GM18873 (cell line): Measurements from ENCODE around the gene NEFH.
"Not testable (repeated sequence)": the region's sequence is repeated elsewhere in the genome, so short reads cannot be mapped to it uniquely, and the experiment has no call there.

ENCODE experiments used
- ATAC-seq: cut with Tn5 transposase; IDR thresholded peaks from one replicate; pipeline ENCODE4 v1.9.1; 2021; ENCODE audit warnings: mild to moderate bottlenecking, moderate library complexity, moderate number of reproducible peaks; ENCODE audit not compliant: unreplicated experiment, low FRiP score

NEFH gene

DNA sequence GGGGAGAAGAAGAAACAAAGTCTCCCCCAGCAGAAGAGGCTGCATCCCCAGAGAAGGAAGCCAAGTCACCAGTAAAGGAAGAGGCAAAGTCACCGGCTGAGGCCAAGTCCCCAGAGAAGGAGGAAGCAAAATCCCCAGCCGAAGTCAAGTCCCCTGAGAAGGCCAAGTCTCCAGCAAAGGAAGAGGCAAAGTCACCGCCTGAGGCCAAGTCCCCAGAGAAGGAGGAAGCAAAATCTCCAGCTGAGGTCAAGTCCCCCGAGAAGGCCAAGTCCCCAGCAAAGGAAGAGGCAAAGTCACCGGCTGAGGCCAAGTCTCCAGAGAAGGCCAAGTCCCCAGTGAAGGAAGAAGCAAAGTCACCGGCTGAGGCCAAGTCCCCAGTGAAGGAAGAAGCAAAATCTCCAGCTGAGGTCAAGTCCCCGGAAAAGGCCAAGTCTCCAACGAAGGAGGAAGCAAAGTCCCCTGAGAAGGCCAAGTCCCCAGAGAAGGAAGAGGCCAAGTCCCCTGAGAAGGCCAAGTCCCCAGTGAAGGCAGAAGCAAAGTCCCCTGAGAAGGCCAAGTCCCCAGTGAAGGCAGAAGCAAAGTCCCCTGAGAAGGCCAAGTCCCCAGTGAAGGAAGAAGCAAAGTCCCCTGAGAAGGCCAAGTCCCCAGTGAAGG is 9.2 kb downstream of the NEFH start:
- ATAC-seq: not testable (repeated sequence)

DNA sequence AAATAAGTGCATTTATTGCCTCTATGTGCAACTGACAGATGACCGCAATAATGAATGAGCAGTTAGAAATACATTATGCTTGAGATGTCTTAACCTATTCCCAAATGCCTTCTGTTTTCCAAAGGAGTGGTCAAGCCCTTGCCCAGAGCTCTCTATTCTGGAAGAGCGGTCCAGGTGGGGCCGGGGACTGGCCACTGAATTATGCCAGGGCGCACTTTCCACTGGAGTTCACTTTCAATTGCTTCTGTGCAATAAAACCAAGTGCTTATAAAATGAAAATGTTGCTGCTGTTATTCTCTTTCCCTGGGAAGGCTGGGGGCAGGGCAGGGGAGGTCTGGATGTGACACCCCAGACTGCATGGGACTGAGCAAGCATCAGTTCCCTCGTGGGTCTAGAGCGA is 11.0 kb downstream of the NEFH start:
- no peak for ATAC-seq

DNA sequence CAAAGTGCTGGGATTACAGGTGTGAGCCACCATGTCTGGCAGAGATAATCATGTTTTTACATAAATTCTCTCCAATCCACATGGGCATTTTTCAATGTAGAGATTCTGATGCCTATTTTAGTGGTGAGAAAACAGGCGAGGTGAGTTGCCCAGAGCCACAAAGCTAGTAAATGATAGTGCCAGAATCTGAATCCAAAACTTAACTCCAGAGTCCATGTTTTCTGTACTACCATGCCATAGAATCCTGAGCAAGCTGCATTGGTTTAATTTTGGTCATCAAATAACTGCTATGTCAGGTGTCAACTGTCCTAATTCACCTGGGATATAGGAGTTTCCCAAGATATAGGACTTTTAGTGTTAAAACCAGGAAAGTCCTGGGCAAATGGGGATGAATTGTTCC is 13.6 kb downstream of the NEFH start:
- ATAC-seq: no peak

DNA sequence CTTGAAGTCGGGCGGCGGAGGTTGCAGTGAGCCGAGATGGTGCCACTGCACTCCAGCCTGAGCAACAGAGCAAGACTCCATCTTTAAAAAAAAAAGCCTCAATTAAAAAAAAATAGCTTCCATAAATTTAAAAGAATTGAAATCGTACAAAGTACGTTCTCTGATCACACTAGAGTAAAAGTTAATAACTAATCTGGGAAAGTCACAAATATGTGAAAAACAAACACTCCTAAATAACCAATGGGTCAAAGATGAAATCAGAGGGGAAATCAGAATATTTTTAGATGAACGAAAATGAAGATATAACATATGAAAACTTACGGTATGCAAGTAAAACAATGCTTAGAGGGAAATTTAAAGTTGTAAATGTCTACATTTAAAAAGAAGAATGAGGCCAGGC is 19.8 kb downstream of the NEFH start:
- ATAC-seq: no peak

DNA sequence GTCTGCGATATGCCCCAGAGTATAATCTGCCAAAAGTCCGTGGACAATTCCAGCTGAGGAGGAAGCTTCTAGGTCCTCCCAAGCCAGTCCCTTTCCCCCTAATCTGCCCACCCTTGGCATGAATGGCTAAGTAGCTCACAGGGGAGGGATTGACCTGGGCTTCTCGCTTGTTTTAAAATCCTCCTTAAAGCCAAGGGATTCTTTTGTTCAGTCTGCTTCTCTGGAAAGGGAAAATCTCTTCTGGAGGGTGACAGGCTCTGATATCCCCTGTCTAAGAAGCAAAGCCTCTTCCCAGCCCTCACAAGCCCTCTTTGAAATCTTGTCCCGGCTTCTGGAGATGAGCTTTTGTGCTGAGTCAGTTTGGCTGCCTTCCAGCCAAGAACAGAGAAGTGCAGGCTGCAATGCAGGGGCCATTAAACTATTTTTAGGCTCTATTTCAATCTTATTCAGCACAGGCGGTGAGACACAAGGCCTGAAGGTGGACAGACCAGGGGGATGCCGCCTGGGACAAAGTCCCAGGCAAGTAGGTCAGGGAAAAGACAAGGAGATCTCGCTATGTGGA is 23.9 kb downstream of the NEFH start:
- no peak for ATAC-seq

DNA sequence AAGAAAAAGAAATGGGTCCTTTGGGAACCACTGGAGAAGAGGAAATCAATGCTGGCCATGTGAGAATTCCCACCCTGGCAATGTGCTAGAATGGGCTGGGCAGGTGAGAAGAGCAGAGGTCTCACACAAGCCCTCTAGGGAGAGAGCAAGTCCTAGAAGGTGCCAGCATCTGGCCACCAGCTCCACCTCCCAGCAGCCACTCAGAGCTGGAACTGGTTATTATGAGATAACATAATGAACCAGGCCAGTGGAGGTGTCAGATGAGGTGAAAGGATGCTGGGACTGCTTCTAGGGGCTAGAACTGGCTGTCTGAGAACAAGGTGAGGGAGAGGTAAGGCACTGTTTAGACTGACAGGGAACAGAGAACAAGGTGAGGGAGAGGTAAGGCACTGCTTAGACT is 29.3 kb downstream of the NEFH start:
- ATAC-seq: no peak

DNA sequence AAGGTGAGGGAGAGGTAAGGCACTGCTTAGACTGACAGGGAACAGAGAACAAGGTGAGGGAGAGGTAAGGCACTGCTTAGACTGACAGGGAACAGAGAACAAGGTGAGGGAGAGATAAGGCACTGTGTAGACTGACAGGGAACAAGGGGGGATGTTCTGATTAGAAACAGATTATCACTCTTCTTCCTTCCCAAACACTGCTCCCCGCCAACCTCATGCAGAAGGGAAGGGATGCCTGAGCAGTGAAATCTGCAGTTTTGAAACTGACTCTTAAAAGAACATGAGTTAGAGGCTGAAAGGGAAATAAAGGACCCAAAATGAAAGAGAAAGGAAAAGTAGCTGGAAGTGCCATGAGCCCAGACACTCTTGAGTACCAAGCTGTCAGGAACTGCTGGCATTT is 29.8 kb downstream of the NEFH start:
- no peak for ATAC-seq

DNA sequence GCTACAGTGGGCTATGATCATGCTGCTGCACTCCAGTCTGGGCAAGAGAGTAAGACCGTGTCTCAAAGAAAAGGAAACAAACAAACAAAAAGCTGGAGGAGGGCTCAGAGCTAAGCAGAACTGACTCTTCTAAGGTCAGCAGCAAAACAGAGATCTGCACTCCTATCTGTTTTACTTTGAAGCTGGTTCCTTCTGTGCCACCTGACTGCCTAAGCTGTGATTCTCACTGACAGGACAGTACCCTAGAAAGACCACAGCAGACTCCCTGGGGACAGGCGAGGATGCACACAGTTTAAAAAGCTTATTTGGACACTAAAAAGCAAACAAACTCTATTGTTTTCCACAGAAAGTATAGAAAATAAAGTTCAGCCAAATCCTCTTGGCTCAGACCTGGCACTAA is 30.5 kb downstream of the NEFH start:
- no peak for ATAC-seq

DNA sequence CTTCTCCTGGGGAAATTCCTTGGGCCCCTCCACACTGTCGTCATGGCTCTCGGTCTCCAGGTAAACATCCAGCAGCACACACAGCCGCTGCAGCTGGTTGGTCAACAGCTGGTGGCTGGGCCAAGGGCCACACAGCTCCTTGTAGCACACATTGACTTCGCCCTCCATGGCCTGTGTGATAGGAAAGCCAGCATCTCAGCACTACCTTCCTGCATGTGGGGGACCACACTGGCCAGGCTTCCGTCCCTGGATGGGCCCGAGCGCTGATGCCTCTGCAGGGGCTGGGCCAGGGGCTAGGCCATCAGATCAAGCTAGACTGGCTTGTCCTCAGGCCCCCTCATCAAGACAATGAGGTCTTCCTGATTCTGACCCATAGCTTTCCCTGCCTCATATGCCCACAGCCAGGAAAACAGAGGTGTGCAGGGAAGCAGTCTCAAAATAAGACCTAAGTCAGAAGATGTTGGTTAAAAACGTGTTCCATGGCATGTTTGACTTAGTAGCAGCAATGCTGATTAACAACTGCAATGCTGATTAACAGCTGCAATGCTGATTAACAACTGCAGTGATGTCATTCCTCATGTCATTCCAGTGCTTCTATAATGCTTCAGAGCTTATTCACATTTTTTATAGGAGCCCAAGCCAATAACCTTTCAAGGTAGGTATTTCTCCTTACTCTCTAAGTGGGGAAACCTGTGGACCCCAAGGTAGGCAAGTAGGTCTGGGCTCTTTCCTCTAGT is 31.3 kb downstream of the NEFH start:
- ATAC-seq: no peak

DNA sequence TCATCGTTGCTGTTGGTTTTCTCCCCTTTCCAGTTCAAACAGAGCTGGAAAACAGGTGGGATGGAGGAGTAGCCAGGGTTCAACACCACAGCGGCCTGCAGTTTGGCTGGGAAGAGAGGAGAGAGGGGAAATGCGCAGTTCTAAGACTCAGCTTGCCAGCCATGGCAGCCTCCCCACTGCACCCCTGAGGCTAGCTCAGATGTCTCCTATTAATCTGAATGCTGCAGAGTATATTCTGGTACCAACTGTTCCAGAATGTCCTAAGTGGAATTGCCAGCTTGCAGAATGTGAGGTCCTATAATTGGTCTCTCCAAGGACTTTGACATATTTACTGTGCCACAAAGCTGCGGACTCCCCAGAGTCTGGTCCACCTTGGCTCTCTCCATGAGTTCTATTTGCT is 32.0 kb downstream of the NEFH start:
- no peak for ATAC-seq

DNA sequence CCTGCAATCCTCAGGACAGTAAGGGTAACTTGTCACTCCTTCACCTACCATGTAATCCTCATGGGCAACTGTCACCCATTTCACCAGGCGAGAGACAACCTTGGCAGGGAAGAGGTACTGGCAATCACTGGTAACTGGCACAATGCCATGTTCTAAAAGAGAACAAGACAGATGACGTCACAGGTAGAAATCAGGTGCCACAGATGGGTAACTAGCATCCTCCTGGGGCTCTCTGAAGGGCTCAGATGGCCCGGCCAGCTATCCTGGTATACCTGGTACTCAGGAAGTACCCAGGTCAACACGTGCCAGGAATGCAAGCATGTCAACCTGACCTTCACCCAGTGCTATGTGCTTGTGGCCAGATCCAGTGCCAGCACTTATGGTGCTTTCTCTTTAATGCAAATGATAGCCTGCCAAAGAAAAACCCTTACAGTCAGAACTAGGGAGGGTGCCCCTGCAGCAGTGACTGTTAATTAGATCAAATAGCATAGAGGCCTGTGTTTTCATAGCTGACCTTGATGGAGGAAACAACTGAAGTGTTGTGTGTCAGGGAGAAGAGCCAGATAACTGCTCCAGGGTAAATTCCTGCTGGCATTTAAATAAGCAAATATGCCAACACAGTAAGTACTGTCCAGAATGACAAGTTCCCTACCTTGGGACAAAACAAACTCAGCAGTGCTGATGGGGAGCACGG is 37.3 kb downstream of the NEFH start:
- no peak for ATAC-seq

DNA sequence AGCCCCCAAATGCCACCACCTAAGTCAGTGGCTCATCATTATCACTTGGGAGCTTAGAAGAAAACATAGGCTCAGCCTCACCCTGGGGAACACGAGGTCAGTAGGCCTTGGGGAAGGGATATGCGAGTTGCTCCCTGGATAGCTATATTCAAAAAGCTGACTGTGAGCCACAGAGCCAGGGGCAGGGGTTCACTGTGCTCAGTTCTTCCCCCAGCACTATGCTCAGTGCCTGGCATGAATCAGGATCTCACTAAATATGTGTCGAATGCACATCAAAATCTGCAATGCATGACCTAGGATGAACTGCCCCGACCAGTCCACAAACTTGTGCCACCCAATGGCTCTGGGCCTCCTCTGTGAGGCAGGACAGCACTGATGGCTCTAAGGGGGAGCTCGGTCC is 38.4 kb downstream of the NEFH start:
- no peak for ATAC-seq

DNA sequence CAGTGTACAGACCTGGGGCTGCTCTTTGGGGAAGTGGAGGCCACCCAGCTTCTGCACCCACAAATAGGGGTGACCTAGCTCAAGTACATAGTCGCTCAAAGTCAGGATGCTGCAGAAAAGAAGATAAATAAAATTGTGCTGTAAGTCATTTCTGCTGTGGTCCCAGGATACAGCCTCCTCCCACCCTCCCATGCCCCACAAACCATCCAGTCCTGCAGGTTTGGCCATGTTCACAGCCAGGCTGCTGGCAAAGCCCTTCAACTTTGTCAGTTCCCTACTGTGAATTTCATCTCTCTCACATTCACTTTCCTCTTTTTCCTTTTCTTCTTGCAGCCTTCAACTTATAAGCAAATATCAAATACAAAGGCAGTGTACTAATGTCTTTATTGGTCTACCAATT is 40.0 kb downstream of the NEFH start:
- ATAC-seq: no peak

DNA sequence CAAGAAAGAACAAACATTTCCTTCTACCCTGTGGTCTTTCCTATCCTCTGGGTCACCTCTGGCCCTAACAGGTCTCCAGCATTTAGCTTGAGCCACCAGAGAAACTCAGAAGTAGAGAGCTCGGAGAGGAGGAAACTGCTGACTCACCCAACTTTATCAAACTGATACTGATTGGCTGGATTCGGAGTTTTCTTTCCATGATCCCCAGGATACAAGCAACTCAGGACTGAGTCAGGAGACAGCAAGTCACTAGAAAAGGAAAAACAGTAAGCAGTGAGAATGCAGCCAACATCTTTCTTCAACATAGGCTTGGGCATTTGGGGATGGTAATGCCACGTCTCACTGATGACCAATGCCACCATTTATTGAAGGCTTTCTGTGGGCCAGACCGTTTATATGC is 40.8 kb downstream of the NEFH start:
- ATAC-seq: no peak

DNA sequence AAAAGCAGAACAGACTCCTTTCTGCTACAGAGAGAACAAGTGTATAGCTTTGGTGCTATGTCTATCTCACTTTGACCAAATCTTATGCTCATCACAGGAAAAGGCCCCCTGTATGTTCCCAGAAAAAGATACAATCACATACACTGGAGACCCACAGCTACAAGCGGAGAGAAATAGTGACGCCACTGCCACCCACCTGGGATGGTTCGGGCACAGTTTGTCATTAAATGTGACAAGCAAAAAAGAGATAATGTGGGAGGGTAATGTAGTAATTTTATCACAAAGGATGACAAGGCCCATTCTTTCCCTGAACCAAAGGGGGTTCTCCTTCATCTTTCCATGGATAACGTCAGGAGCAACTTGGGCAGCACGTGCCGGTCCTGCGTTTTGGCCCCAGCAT is 41.5 kb downstream of the NEFH start:
- no peak for ATAC-seq

DNA sequence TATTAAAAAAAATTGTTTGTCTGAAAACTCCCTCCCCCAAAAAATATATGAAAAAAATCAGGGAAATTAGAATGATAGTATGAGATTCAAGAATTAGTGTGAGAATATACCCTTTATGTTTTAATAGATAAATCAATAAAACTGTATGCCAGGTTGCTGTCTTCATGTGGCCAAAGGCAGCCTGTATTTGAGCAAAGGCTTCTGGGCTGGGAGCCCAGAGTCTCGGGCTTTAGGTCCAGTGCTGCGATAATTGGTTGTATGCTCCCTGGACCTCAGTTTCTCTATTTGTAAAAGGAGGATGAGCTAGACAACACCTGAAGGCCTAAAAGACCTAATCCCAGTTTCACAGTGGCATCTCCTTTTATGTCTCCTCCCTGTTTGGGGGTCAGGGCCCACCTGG is 43.7 kb downstream of the NEFH start:
- ATAC-seq: no peak

DNA sequence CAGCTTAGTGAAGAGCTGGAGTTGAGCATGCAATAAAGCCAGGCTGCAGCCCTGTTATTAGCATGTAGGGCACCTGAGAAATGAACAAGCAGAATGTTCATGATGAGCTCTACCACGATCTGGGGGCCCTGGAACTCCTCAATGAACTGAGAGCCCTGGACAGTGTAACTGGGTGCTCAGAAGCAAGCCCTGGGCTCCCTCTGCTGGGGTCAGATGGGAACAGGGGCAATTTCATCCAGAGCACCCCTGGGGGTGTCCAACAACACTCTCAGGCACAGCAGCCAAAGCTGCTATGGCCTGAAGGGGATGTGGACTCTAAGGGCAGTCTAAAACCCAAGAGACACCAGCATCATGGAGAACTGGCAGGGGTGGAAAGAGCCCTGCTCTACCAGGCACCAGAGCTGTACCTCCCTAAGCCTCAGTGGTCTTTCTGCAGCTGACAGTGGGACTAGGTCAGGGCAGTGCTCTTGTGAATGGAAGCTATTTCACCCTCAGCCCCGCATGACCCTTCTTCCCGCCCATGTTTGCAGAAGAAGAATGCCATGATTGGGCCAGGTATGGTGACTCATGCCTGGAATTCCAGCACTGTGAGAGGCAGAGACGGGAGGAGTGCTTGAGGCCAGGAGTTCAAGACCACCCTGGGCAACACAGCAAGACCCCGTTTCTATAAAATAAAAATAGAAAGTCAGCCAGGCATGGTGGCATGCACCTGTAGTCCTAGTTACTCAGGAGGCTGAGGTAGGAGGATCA is 44.6 kb downstream of the NEFH start:
- ATAC-seq: no peak

DNA sequence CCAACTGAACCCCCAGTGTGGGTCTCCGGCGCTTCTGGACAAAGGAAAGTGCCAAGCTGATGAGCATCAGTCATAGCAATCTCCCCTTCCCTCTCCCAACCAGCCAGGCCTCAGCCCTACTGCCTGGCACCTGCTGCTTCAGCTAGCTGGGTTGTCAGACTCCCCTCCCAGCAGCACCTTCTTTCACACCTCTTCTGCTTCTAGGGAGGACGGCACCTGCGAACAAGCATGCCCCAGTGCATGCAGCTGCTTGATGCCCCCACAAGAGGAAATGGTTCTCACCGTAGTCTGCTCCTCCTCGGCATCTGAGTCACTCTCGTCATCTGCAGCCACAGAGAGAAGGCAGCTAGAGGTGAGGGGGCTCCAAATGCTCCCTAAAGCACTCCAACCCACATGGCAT is 48.1 kb downstream of the NEFH start:
- no peak for ATAC-seq

DNA sequence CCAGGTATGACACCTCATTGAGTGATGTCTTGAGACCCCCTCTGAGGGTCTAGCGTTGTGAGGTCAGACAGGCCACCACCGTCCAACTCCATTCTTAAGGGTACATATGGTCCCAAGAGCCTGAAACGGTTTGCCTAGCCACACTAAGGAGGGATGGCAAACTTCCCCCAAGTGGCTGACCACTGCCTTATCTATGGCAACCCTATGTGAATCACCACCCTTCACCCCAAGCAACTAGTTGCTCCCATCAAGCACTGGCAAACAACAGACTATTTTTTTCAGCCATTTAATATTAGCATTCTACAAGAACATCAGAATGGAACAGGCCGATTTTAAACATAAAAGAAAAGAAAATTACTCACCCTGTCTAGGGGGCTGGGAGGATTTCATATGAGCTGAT is 50.7 kb downstream of the NEFH start:
- no peak for ATAC-seq

DNA sequence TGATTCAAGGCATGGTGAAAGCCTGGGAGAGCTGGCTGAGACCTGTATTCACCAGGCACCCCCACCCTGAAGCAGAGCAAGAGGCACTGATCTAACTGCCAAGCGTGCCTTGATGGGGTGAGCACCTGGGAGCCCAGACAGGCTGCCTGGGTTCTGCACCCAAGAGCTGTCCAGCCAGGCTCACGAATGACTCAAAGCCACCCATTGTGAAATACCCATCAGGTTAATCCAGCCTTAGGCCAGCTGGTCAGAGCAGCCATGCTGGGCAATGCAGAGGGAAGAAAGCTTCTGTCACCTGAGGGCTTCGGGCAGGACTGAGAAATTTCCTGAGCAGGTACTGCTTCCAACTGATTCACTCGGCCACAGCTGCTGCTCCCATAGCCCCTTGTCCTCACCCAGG is 51.4 kb downstream of the NEFH start:
- no peak for ATAC-seq

DNA sequence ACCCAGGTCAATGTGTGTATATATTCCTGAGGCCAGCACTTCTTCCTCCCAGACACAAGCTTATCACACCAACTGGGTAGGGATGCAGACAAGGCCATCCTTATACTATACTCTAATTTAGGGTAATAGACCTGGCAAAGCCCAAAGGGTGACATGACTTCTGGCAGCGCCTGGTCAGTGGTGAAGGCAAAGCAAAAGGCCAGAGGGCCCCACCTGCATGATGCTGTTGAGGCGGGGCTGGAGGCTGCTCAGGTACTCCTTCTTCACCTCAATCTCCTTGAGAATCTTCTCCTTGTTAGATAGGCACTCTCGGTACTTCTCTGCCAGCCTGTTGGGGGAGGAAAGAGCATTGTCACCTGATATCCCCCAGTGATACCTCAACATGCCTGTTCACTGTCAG is 56.4 kb downstream of the NEFH start:
- no peak for ATAC-seq
